GM23248 (cell line): Measurements from ENCODE around the gene CABYR. TPM values are rescaled to one million over a fixed set of nuclear protein-coding genes. Genes with fewer than 3 reads are reported as not detected.

Experiments
- DNase-seq: peaks from one replicate; pipeline ENCODE4 v3.0.0-alpha.2; 2015
- H2AFZ ChIP-seq: fragments of 200-600 bp; sonication (generic); 2 replicates; pipeline ENCODE4 v1.6.1; 2016; ENCODE audit warnings: antibody characterized with exemption
- H3F3A ChIP-seq: fragments of 200-600 bp; sonication (generic); 2 replicates; pipeline ENCODE4 v1.6.1; 2016; ENCODE audit warnings: mild to moderate bottlenecking, antibody characterized with exemption, mixed run types; ENCODE audit not compliant: insufficient read depth
- H3K27ac ChIP-seq: fragments of 200-600 bp; sonication (generic); 2 replicates; pipeline ENCODE4 v1.5.1; 2016; ENCODE audit warnings: mild to moderate bottlenecking
- H3K27me3 ChIP-seq: fragments of 200-600 bp; sonication (generic); replicated peaks from 2 replicates; pipeline ENCODE4 v1.6.1; 2016; ENCODE audit warnings: mild to moderate bottlenecking; ENCODE audit not compliant: insufficient read depth
- H3K36me3 ChIP-seq: fragments of 200-600 bp; sonication (generic); 2 replicates; pipeline ENCODE4 v1.6.1; 2016; ENCODE audit warnings: low read depth, mild to moderate bottlenecking
- H3K4me1 ChIP-seq: fragments of 200-600 bp; sonication (generic); 2 replicates; pipeline ENCODE4 v1.6.1; 2016; ENCODE audit warnings: mild to moderate bottlenecking; ENCODE audit not compliant: insufficient read depth
- H3K4me2 ChIP-seq: fragments of 200-600 bp; sonication (generic); one replicate; pipeline ENCODE4 v1.6.1; 2016; ENCODE audit warnings: mild to moderate bottlenecking; ENCODE audit not compliant: unreplicated experiment
- H3K4me3 ChIP-seq: fragments of 200-600 bp; sonication (generic); 2 replicates; pipeline ENCODE4 v1.5.1; 2016; ENCODE audit warnings: mild to moderate bottlenecking
- H3K79me2 ChIP-seq: fragments of 200-600 bp; sonication (generic); 2 replicates; pipeline ENCODE4 v1.6.1; 2016; ENCODE audit warnings: mild to moderate bottlenecking; ENCODE audit not compliant: insufficient read depth
- H3K9ac ChIP-seq: fragments of 200-600 bp; sonication (generic); 2 replicates; pipeline ENCODE4 v1.6.1; 2016; ENCODE audit warnings: mild to moderate bottlenecking
- H3K9me2 ChIP-seq: fragments of 200-600 bp; sonication (generic); 2 replicates; pipeline ENCODE4 v1.6.1; 2016; ENCODE audit warnings: mixed run types, mild to moderate bottlenecking, moderate library complexity; ENCODE audit not compliant: insufficient read depth
- H3K9me3 ChIP-seq: fragments of 200-600 bp; sonication (generic); one replicate; pipeline ENCODE4 v1.6.1; 2017; ENCODE audit warnings: low read depth
- H4K20me1 ChIP-seq: fragments of 200-600 bp; sonication (generic); 2 replicates; pipeline ENCODE4 v1.6.0; 2016; ENCODE audit not compliant: insufficient read depth
- EZH2 ChIP-seq: fragments of 200-600 bp; sonication (generic); IDR thresholded peaks from 2 replicates; pipeline ENCODE4 v1.6.1; 2018; ENCODE audit warnings: antibody characterized with exemption, mild to moderate bottlenecking; ENCODE audit not compliant: insufficient read depth, poor library complexity, severe bottlenecking
- EZH2phosphoT487 ChIP-seq: fragments of 200-600 bp; sonication (generic); IDR thresholded peaks from 2 replicates; pipeline ENCODE4 v1.6.1; 2018; ENCODE audit warnings: antibody characterized with exemption, moderate library complexity, mild to moderate bottlenecking, low read depth; ENCODE audit not compliant: insufficient read depth
- WGBS, 2 experiments: methylation state at CpG; one replicate each; pipeline ENCODE4 v1.1.6; 2015 to 2017; ENCODE audit warnings: low lambda C conversion rate in 2 of 2, low coverage in 1 of 2; ENCODE audit errors: missing lambda C conversion rate in 2 of 2; 5-methylcytosine and 5-hydroxymethylcytosine counted together
- in situ Hi-C: fragments of 300-500 bp; cut with MboI; formaldehyde crosslinking; loops from 2 replicates; pipeline ENCODE4 v1.15.0; 2020
- polyA plus RNA-seq: library from polyadenylated mRNA; unstranded; fragments of >200 nt; fragmentation: Nextera tagmentation; extraction: Ambion mirVana; gene quantifications from 2 replicates; pipeline ENCODE4 v1.2.1, GENCODE V29; 2016
- total RNA-seq: library from RNA; depleted of rRNA; stranded (reverse); fragments of >200 nt; shearing (Covaris generic); gene quantifications from 2 replicates; pipeline ENCODE4 v1.2.3, GENCODE V29; 2014

CABYR gene
- total and polyA plus RNA-seq, 2 experiments from 2014 or later, result 2.9 to 3.6 TPM

DNA sequence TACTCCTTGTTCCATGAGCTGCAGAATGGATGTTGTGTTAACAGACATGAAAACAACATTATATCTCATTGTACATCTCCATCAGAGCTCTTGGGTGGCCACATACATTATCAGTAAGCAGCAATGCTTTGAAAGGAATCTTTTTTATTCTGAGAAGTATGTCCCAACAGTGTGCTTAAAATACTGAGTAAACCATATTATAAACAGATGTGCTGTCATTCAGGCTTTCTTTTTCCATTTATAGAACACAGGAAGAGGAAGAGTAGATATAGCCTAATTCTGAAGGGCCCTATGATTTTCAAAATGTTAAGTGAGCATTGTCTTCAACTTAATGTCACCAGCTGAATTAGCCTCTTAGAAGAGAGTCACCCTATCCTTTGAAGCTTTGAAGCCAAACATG is 44.3 kb upstream of the CABYR start:
- H3F3A ChIP-seq, result peaks cover 3% of the 10 kb centered on the region; the same call in 1 of the 2 replicates
- TF ChIP-seq EZH2phosphoT487 (no peak), EZH2 (no peak)
- in situ Hi-C loops, result no loop called here
- H4K20me1 ChIP-seq, result no peaks in the 10 kb centered on the region
- no peaks in the 10 kb centered on the region; the same call in 1 of the 2 replicates for H3K36me3 ChIP-seq
- H3K9me3 ChIP-seq, result no peaks in the 10 kb centered on the region
- no peak overlapping the region for H3K4me3 ChIP-seq
- no peak overlapping the region for H3K9ac ChIP-seq
- no peaks in the 10 kb centered on the region for H3K27me3 ChIP-seq
- H3K9me2 ChIP-seq, result no peaks in the 10 kb centered on the region
- H3K79me2 ChIP-seq, result no peaks in the 10 kb centered on the region
- H3K4me2 ChIP-seq, result no peak overlapping the region
- no peak overlapping the region for H3K27ac ChIP-seq
- peaks cover 21% of the 10 kb centered on the region for H3K4me1 ChIP-seq
- peak; percentile 7 for DNase-seq
- H2AFZ ChIP-seq, result no peak overlapping the region

DNA sequence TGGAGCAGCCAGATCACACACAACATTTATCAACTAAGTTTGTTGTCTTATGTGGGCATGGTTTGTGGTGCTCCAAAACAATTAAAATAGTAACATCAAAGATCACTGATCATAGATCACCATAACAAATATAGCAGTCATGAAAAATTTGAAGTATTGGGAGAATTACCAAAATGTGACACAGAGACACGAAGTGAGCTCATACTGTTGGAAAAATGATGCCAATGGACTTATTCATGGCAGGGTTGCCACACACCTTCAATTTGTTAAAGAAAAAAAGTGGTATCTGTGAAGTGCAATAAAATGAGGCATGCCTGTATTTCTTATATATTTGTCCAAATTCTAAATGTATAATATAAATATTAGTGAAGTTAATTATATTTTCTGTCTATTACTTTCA is 42.9 kb upstream of the CABYR start:
- Histone ChIP-seq H3K9me2 (no peaks in the 10 kb centered on the region), H3K27ac (peak overlapping the region; percentile 67), H3K27me3 (no peaks in the 10 kb centered on the region), H4K20me1 (no peaks in the 10 kb centered on the region), H3K79me2 (no peaks in the 10 kb centered on the region), H3K4me2 (no peak overlapping the region), H3K4me3 (no peak overlapping the region), H2AFZ (no peak overlapping the region), H3K9ac (no peak overlapping the region), H3K9me3 (no peaks in the 10 kb centered on the region), H3K4me1 (peaks cover 21% of the 10 kb centered on the region), H3F3A (peaks cover 3% of the 10 kb centered on the region; the same call in 1 of the 2 replicates), H3K36me3 (no peaks in the 10 kb centered on the region; the same call in 1 of the 2 replicates)
- 6 to 11% methylated on average over 1 of the region's 1 CpG for WGBS, 2 experiments
- TF ChIP-seq EZH2phosphoT487 (no peak), EZH2 (no peak)
- in situ Hi-C loops, result no loop called here
- DNase-seq, result peak; percentile 87

DNA sequence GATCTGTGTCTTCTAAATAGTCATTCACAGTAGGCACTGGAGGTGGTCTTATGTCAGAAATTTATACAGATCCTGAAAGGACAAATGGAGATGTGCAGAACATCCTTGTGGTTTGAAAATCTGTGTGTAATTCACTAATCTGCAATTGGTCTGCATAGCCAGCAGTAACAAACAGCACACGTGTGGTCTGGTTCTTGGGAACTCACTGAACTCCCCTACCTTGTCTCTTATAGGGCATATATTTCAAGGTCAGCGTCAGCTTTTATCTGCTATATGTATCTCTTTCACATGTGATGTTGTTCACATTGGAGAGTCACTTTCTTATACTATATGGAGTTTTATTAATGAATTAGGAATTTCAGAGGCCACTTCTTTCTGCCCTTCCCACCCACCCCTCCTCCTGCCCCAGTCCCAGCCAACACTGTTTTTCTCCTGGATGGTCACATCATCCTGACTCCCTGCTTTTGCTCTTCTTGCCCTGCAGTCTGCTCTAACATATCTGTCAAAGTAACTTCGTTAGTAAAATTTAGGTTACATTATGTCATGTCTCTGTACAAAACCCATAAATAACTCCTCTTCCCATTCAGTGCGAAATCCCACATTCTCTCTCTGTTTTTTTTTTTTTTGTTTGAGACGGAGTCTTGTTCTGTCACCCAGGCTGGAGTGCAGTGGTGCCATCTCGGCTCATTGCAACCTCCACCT is 35.4 kb upstream of the CABYR start:
- Histone ChIP-seq H3K9ac (no peak overlapping the region), H3K4me3 (no peak overlapping the region), H3F3A (no peaks in the 10 kb centered on the region), H3K36me3 (0 out of 2 replicates have a peak, but pooled peaks cover 4% of the 10 kb centered on the region), H3K79me2 (no peaks in the 10 kb centered on the region), H3K27me3 (no peaks in the 10 kb centered on the region), H3K4me2 (no peak overlapping the region), H3K9me2 (no peaks in the 10 kb centered on the region), H2AFZ (no peak overlapping the region), H4K20me1 (no peaks in the 10 kb centered on the region), H3K9me3 (no peaks in the 10 kb centered on the region), H3K27ac (no peak overlapping the region), H3K4me1 (no peaks in the 10 kb centered on the region)
- 90 to 93% methylated on average over 6 of the region's 6 CpGs for WGBS, 2 experiments
- in situ Hi-C loops, result loop anchor here (10.0 kb wide), 1 partner anchor 279 kb away; no protein-coding TSS in a partner anchor
- no peak for DNase-seq
- no peak for TF ChIP-seq EZH2
- TF ChIP-seq EZH2phosphoT487, result no peak

DNA sequence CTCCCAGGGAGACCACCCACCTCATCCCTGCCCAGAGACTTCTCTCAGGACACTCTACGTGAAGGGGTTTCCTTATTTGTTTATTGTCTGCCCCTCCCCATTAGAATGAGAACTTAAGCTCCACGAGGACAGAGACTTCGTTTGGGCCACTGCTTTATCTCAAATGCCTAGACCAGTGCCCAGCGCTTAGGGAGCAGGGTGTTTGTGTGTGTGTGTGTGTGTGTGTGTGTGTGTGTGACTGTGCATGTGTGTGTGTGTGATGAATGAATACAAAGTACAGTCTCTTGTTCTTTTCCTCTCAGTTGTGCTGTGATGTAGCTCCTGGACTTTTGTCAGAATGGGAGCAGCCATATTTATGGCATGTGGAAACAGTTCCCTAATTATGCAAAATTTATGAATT is 34.4 kb upstream of the CABYR start:
- no peak overlapping the region for H3K27ac ChIP-seq
- WGBS, 2 experiments, result 87 to 92% methylated on average over 4 of the region's 4 CpGs
- in situ Hi-C loops, result loop anchor here (10.0 kb wide), 1 partner anchor 280 kb away; no protein-coding TSS in a partner anchor

More for the DNA sequence above, 34.4 kb upstream of the CABYR start:
- H3K9me2 ChIP-seq, result no peaks in the 10 kb centered on the region
- TF ChIP-seq EZH2 (no peak), EZH2phosphoT487 (no peak)
- H3K27me3 ChIP-seq, result no peaks in the 10 kb centered on the region
- H2AFZ ChIP-seq, result no peak overlapping the region
- H3K36me3 ChIP-seq, result 0 out of 2 replicates have a peak, but pooled peaks cover 4% of the 10 kb centered on the region
- H3K4me1 ChIP-seq, result no peaks in the 10 kb centered on the region
- no peaks in the 10 kb centered on the region for H4K20me1 ChIP-seq
- no peak overlapping the region for H3K4me3 ChIP-seq
- no peak overlapping the region for H3K9ac ChIP-seq
- no peaks in the 10 kb centered on the region for H3F3A ChIP-seq
- no peak overlapping the region for H3K4me2 ChIP-seq
- DNase-seq, result no peak
- no peaks in the 10 kb centered on the region for H3K79me2 ChIP-seq
- no peaks in the 10 kb centered on the region for H3K9me3 ChIP-seq
